Fibroblast of skin of scalp (primary cell): Measurements from ENCODE around the gene NWD2.

Experiments
- DNase-seq: peaks from one replicate; pipeline ENCODE4 v3.0.0-alpha.2; 2013

Gene NWD2

GRCh38 chr4:37443137-37443536, 198.6 kb downstream of the NWD2 start:
- no peak for DNase-seq

DNA sequence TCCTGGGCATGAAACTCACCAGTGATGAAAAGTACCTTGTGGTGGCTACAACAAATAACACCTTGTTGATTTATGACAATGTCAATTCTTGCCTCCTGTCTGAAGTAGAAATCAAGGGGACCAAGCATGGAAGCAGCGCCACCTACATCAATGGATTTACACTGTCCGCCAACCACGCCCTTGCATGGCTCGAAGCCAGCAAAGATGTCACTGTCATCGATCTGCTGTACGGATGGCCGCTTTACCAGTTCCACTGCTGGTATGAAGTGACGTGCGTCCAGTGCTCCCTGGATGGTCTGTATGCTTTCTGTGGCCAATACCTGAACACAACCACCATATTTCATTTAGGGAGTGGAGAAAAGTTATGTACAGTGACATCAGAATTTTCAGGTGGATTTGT, 200.5 kb downstream of the NWD2 start:
- DNase-seq, result no peak

DNA sequence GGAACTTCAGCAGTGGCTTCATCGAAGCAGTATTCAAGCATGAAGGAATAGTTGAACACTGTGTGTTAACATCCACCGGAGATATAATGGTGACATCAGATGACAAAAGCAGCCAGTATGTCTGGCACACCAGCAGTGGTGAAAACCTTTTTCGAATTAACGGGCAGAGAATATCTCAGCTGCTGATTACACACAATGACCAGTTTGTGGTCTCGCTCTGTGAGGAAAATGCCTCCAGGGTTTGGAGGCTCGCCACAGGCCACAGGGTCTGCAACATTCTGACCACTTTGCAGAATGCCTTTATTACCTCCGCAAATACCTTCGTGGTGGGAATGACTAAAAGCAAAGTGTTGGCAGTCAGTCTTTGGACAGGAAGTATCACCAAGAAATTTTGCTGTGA, 201.5 kb downstream of the NWD2 start:
- DNase-seq, result no peak

DNA sequence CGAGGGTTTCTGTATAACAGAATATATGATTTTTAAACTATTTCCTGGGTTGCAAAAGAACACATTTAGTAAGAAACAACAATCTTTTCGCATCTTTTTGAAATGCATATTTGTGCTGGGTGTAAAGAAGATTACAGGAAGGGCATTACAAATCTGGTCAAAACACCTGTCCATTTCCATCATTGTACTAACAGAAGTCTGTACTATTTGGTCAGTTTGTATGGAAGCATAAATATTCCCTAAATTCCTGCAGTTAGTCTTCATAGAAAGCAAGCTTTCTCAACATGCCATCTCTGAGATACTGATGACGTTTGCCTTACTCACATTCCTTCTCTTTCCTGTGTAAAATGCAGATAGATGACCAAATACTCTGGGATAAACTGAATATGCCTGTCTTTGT, 203.3 kb downstream of the NWD2 start:
- DNase-seq, result no peak

GRCh38 chr4:37450309-37450708, 205.8 kb downstream of the NWD2 start:
- DNase-seq, result no peak

- DNase-seq, result no peak
Measured at GRCh38 chr4:37450911-37451310, 206.4 kb downstream of the NWD2 start.

- no peak for DNase-seq
Measured at GRCh38 chr4:37451656-37452055, 207.1 kb downstream of the NWD2 start.

- peak; percentile 47 for DNase-seq
Measured at GRCh38 chr4:37452952-37453280, 208.4 kb downstream of the NWD2 start.

DNA sequence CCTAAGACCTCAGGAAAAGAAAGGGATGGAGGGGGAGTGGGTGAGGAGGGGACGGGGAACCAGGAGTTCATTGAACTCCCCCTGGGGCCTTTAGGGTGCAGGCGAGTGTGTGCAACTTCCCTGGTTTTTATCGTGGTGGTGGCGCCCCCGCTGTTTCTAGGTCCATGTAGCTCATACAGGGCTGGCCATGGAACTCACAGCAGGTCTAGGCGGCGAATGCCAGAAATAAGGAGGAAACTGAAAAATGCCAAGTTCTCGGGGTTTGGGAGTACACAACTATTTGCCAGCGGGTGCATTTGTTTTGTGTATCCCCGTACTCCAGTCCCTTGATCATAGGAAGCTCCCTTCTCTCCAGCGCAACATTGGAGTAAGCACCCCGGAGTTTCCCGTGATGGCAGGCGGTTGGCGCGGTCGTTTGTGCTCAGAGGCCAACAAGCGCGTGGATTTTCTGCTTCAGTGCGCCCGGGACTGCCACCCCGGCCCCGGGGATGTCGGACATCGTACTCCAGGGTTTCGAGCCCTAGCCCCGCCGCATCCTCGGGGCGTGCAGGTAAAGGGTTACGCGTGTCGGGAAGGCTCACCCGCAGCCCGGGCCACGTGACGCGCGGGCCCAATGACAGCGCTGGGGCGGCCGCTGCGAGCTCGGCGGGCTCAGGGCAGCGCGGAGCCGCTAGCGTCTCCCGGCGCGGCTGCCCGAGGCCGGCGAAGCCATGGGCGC, 208.9 kb downstream of the NWD2 start:
- DNase-seq, result peak; percentile 22

GRCh38 chr4:37453999-37454800, 209.7 kb downstream of the NWD2 start:
- no peak for DNase-seq

DNA sequence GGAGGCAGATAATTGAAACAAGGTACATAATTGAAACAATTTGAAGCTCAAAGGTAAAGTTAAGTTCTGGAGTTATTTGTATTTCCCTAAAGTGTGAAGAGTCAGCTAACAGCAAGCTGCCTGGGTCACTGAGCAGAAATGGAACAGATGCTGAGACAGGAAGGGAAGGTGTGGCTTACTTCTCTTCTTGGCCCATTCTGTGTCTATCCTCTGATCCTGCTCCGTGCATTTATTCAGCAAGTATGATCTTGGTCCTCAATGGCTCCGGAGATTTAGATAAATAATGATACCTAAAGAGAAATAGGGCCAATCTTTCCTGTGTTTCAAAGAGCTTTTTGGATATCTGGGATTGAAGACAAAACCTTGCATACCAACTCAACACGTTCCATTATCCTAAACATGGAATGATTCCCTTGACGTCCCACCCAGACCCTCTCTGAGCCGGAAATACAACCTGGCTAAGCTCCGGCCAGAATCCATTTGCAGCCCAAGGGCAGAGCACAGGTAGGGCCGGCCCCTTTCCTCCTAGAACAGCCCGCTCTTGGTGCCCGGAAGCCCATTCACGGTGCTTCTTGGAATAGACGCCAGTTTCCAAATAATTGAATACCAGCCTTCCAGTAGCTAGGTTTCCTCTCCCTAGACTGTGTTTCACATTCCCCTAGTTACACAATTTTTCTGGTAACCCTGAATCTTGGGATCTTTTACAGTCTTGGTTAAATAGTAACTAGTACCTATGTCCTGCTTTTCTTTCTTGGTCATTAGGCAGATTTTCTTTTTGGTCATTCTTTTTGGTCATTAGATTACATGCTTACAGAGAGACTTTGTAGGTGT, 211.0 kb downstream of the NWD2 start:
- no peak for DNase-seq

DNA sequence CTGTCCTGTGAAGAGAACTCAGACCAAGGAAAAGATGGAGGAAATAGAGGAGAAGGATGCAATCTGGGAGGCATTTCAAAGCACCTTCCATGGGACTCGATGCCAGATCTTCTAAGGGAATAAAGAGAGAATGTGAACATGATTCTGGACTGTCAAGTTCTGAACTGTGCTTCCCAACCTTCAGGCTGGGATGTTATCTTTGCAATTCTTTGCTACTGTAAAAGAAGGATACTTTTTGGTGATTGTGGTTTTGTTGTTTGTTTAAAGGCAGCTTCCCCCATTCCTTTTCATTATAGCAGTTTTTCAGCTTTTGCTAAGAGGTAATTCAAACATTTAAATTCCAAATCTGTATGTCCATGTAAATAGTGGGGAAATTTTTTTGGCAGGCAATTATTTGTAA, 217.3 kb downstream of the NWD2 start:
- DNase-seq, result no peak

- DNase-seq, result no peak
Measured at GRCh38 chr4:37463033-37463856, 218.7 kb downstream of the NWD2 start.

DNA sequence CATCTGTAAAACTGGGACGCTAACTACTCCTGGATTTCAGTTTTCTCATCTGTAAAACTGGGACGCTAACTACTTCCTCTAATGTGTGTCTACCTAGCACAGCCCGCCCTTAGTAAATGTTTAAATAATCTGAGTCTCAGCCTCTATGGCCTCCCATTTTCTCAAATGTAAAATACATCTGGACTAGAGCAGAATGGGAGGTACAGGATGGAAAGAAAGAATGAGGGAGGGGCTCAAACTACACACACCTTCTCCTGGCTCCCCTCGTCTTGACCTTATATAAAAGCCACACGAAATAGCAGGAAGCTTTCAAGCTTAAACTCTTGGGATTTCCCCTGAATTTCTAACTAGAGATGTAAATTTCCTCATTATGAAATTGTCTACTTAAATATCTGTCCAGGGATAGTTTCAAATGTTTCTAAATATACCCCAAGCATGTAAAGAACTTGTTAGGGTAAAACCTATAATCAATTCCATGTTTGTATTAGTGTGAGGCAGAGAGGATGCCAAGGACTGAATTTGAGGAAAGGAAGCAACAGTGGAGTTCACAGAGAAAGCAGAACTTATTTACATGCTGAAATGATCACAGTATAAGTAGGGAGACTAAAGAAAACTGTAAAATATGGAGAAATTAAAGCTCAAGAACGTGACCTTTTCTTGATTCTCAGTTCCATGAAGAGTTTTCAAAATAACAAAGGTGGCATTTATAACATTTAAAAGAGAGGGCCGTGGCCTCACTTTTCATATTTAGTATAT, 220.0 kb downstream of the NWD2 start:
- no peak for DNase-seq

DNA sequence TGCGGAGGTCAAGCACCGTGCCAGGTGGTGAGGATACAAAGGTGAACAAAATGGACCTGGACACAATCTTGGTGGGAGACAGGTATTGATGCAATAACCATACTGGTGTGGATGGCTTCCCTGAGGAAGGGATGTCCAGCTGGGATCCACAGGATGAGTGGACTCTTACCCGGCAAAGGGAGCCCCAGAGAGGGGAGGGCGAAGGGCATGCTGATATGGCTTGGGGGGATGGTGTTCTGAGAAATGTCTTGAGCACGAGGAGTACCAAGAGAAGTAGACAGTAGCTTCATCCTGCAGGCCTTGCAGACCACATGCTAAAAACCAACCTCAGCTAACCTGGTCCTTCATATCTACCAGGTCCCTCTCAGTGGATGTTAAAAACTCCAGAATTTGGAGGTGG, 220.8 kb downstream of the NWD2 start:
- DNase-seq, result no peak

DNA sequence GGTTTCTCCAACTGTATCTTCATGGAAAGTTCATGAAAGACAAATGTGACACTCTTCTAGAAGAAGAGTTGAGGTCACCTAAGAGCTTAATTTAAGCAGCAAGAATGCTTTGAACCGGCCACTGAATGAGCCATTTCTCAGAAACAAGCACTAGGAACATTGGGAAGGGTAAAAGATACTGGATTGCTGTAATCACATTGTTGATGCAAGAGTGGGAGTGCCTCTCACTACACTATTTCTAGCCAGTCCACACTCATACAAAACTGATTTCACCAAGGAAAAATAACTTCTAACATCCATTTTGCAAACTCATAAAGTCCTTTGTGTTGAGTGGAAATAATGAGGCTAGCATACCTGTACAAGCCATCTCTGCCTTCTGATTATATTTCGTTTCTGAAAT, 221.3 kb downstream of the NWD2 start:
- no peak for DNase-seq

GRCh38 chr4:37467223-37467622, 222.7 kb downstream of the NWD2 start:
- DNase-seq, result no peak

GRCh38 chr4:37467824-37468223, 223.3 kb downstream of the NWD2 start:
- no peak for DNase-seq

- DNase-seq, result no peak
Measured at GRCh38 chr4:37469286-37469685, 224.7 kb downstream of the NWD2 start.

DNA sequence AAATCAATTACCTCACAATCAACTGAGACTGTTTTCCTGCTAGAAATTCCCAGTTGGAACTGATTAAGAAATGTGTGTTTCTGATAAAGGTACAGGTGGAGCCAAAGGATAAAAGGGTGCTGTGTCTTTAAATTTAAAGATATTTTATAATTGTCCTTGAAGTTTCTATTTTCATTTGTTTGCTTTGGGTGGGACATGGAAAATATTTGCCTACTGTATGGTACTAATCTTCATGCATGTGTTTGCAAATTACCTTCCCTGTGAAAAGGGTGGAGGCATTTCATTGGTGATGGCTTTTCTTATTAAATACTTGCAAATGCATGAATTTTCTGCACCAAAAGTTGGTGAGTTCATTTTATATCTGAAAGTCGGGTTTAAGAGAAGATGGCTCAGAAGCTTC, 225.7 kb downstream of the NWD2 start:
- no peak for DNase-seq

GRCh38 chr4:37471093-37471492, 226.6 kb downstream of the NWD2 start:
- DNase-seq, result no peak

- peak; percentile 1 for DNase-seq
Measured at GRCh38 chr4:37471971-37472370, 227.4 kb downstream of the NWD2 start.
